K562 (cell line): Measurements from ENCODE around the gene LINGO4. TPM values are rescaled to one million over a fixed set of nuclear protein-coding genes. Genes with fewer than 3 reads are reported as not detected.

ENCODE experiments used
- ATAC-seq: fragments of 200-7000 bp; cut with Tn5 transposase; 3 replicates; pipeline ENCODE4 v1.9.1; 2020; ENCODE audit warnings: moderate library complexity
- BruUV-seq: library from RNA; stranded (reverse); fragments of 400-500 nt; replicated peaks from 2 replicates; lab custom pipeline; 2021; lab: Mats Ljungman, UMichigan
- CTCF ChIA-PET: fragments of 300-600 bp; formaldehyde crosslinking; extraction: SDS; loops from one replicate; lab custom pipeline; 2021; ENCODE audit warnings: low intra/inter-chr PET ratio; lab: Yijun Ruan, JAX
- POLR2A ChIA-PET: fragments of 300-600, 350-650 bp; sonication (Branson Sonifier 250); formaldehyde crosslinking; extraction: SDS; loops from one replicate; lab custom pipeline; 2021; ENCODE audit warnings: antibody characterized with exemption, inconsistent platforms; lab: Yijun Ruan, JAX
- DNase-seq, 4 experiments: peaks; one replicate each; pipeline versions ENCODE4 v3.0.0 to v3.0.0-alpha.2; 2011 to 2018; ENCODE audit warnings: low spot score in 3 of 4, mixed read lengths in 3 of 4; ENCODE audit errors: extremely low read depth in 1 of 4
- FAIRE-seq: peaks from 2 replicates; lab custom pipeline; 2011; peaks lifted over from hg19 to GRCh38; lab: Jason Lieb, UNC
- H2AFZ ChIP-seq: 2 replicates; pipeline ENCODE4 v1.6.0; 2011; ENCODE audit warnings: low read depth, low read length, control low read depth, inconsistent platforms
- H3K27ac ChIP-seq: fragments of 200-600 bp; 3 replicates; pipeline ENCODE4 v1.8.0; 2011; ENCODE audit warnings: low read depth, mild to moderate bottlenecking, control low read depth, inconsistent platforms, low read length, moderate library complexity, mixed read lengths; ENCODE audit errors: extremely low read depth
- H3K27me3 ChIP-seq, 2 experiments: fragments of 300-600 bp in 1 of 2; 2 replicates in 1 of 2; 3 replicates in 1 of 2; pipeline versions ENCODE4 v1.6.0 to v1.8.0; 2011; ENCODE audit warnings: inconsistent platforms in 2 of 2, low read length in 2 of 2, mild to moderate bottlenecking in 1 of 2, mixed read lengths in 1 of 2, moderate library complexity in 1 of 2; ENCODE audit not compliant: control insufficient read depth in 2 of 2, insufficient read depth in 2 of 2
- H3K36me3 ChIP-seq: fragments of 300-600 bp; 3 replicates; pipeline ENCODE4 v1.8.0; 2011; ENCODE audit warnings: mild to moderate bottlenecking, low read length, inconsistent platforms; ENCODE audit not compliant: control insufficient read depth, insufficient read depth
- H3K4me1 ChIP-seq, 2 experiments: fragments of 200-600 bp in 1 of 2; replicated peaks in 1 of 2; 2 replicates in 1 of 2; 3 replicates in 1 of 2; pipeline versions ENCODE4 v1.5.1 to v1.8.0; 2011; ENCODE audit warnings: inconsistent platforms in 2 of 2, low read length in 2 of 2, mild to moderate bottlenecking in 1 of 2, mixed read lengths in 1 of 2, moderate library complexity in 1 of 2; ENCODE audit not compliant: control insufficient read depth in 2 of 2, insufficient read depth in 2 of 2
- H3K4me2 ChIP-seq: 2 replicates; pipeline ENCODE4 v1.6.1; 2011; ENCODE audit warnings: low read length, control low read depth, inconsistent platforms, mixed read lengths; ENCODE audit not compliant: insufficient read depth
- H3K4me3 ChIP-seq: fragments of 200-600 bp; sonication (generic), shearing (Covaris generic); 2 replicates; pipeline ENCODE4 v1.5.1; 2016; ENCODE audit warnings: control low read depth, inconsistent platforms
- H3K79me2 ChIP-seq: fragments of 200-600 bp; 3 replicates; pipeline ENCODE4 v1.8.0; 2011; ENCODE audit warnings: low read length, inconsistent platforms; ENCODE audit not compliant: control insufficient read depth, insufficient read depth
- H3K9ac ChIP-seq, 2 experiments: 2 replicates each; pipeline versions ENCODE4 v1.6.0 to v1.6.1; 2011; ENCODE audit warnings: low read depth in 2 of 2, low read length in 2 of 2, control low read depth in 1 of 2, inconsistent platforms in 1 of 2, mild to moderate bottlenecking in 1 of 2, mixed read lengths in 1 of 2; ENCODE audit not compliant: insufficient read depth in 1 of 2
- H3K9me1 ChIP-seq: one replicate; pipeline ENCODE4 v1.6.0; 2011; ENCODE audit warnings: inconsistent platforms, mild to moderate bottlenecking, low read length, moderate library complexity; ENCODE audit not compliant: control insufficient read depth, insufficient read depth
- H3K9me3 ChIP-seq: replicated peaks from 2 replicates; pipeline ENCODE4 v1.5.1; 2011; ENCODE audit warnings: low read depth, low read length, inconsistent platforms; ENCODE audit not compliant: control insufficient read depth, insufficient read depth
- H4K20me1 ChIP-seq: replicated peaks from 2 replicates; pipeline ENCODE4 v1.6.1; 2011; ENCODE audit warnings: low read length, inconsistent platforms, mixed read lengths; ENCODE audit not compliant: control insufficient read depth, insufficient read depth
- CEBPG ChIP-seq, 3 experiments: fragments of 200-800 bp in 1 of 3; sonication (Bioruptor generic) in 1 of 3; sonication (generic) in 1 of 3; formaldehyde crosslinking in 1 of 3; IDR thresholded peaks in 2 of 3; conservative IDR thresholded peaks in 1 of 3; 2 replicates each; pipeline versions ENCODE4 v1.6.1 to v1.8.0; 2016 to 2022; ENCODE audit warnings: missing compliant biosample characterization in 2 of 3, missing genetic modification characterization in 2 of 3, mild to moderate bottlenecking in 1 of 3, missing genetic modification reagents in 1 of 3
- NBN ChIP-seq: fragments of 450-650 bp; IDR thresholded peaks from 2 replicates; pipeline ENCODE4 v1.6.1; 2016; ENCODE audit warnings: low read depth, mild to moderate bottlenecking
- RHOXF2B ChIP-seq: fragments of 250-450 bp; sonication (Bioruptor Pico); conservative IDR thresholded peaks from 2 replicates; pipeline ENCODE4 v1.5.1; 2021
- WGBS: fragments of 100-300 bp; shearing (Covaris generic); methylation state at CpG from one replicate; pipeline ENCODE4 v1.1.6; 2016; ENCODE audit warnings: low coverage, mixed read lengths; ENCODE audit not compliant: insufficient coverage; ENCODE audit errors: missing lambda C conversion rate; 5-methylcytosine and 5-hydroxymethylcytosine counted together
- in situ Hi-C: fragments of 300-500 bp; cut with MboI; formaldehyde crosslinking; loops from 4 replicates; pipeline ENCODE4 v1.15.0; 2018; ENCODE audit warnings: inconsistent platforms, mixed read lengths
- intact Hi-C: fragments of 100-400 bp; cut with micrococcal nuclease; formaldehyde crosslinking; loops from 2 replicates; pipeline ENCODE4 v1.14.2; 2022
- polyA plus RNA-seq, 8 experiments: library from polyadenylated mRNA; depleted of rRNA in 4 of 8; stranded (reverse) in 5 of 8; unstranded in 3 of 8; fragments of >200 nt; fragmentation: Nextera tagmentation in 2 of 8; fragmentation: Illumina TruSeq in 1 of 8; extraction: Ambion mirVana in 2 of 8; extraction: Trizol in 1 of 8; gene quantifications; 2 replicates each; pipeline versions ENCODE4 v1.2.1 to v1.2.3, GENCODE V29; 2011 to 2014; ENCODE audit warnings: inconsistent platforms in 1 of 8, missing spikeins in 1 of 8
- total RNA-seq, 7 experiments: library from RNA; depleted of rRNA in 6 of 7; stranded (reverse); fragments of >200 nt in 6 of 7; fragmentation: Illumina TruSeq in 2 of 7; extraction: Trizol in 2 of 7; gene quantifications; 2 replicates each; pipeline versions ENCODE4 v1.2.1 to v1.2.3, GENCODE V29; 2011 to 2021; ENCODE audit warnings: low replicate concordance in 1 of 7
- TF ChIP-seq, protein P1 (sequence below): fragments of 450-650 bp; IDR thresholded peaks from 2 replicates; pipeline ENCODE4 v1.6.1; 2016; ENCODE audit warnings: low read depth, mild to moderate bottlenecking, moderate library complexity

The LINGO4 gene
- total and polyA plus RNA-seq, 9 of the 15 experiments (the other 6 are each of a cell fraction or from before 2014, with no cell fraction given) = not detected

DNA sequence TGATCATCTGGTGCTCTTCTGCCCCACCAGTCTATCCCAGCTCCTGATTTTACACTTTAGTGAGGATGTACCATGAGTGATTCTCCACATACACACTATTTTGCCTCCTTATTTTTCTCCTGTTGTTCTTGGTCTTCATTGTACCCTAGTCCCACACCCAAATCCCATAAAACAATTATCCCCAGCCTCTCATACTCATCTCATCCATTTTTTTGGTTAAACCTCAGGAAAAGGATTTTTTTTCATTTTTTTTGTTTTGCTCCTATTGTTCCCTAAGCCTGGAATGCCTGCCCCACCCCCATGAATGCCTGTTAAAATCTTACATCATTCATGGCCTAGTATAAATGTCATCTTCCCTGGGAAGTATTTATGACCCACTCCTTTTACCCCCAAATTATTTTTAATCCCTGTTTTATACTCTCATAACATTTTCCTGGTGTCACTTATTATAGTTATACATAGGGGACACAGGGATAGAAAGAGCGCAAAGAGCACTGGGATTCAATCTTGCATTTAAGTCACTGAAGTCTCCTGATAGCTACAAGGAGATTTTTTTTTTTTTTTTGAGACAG lies 4.9 kb upstream of the LINGO4 start:
- CTCF ChIA-PET = no interaction called here
- in situ Hi-C loops = no loop called here
- POLR2A ChIA-PET = interaction anchor here (0.9 kb wide), 1 partner anchor 550 kb away, joined by 3 read pairs; no protein-coding TSS in a partner anchor

More for the DNA sequence above, 4.9 kb upstream of the LINGO4 start:
- ATAC-seq (no peak), FAIRE-seq (no peak), DNase-seq (no peak)
- Histone ChIP-seq H3K4me1 (no peaks in the 10 kb centered on the region), H3K79me2 (no peaks in the 10 kb centered on the region), H3K9me3 (no peaks in the 10 kb centered on the region), H4K20me1 (peaks cover under 1% of the 10 kb centered on the region; the same call in 1 of the 2 replicates), H3K9ac (no peak overlapping the region), H3K4me3 (no peak overlapping the region), H3K9me1 (no peaks in the 10 kb centered on the region), H3K27ac (no peak overlapping the region), H3K36me3 (no peaks in the 10 kb centered on the region), H3K4me2 (no peak overlapping the region), H3K27me3 (peaks cover 53 to 74% of the 10 kb centered on the region in 2 experiments), H2AFZ (no peak overlapping the region)
- intact Hi-C loops = no loop called here
- TF ChIP-seq RHOXF2B (CRISPR knock-in tag) (no peak), CEBPG (CRISPR knock-in tag; IDR thresholded peaks at IDR 0.05) (no peak), CEBPG (tag; conservative IDR thresholded peaks at IDR 0.05 in 1 of 2, IDR thresholded peaks at IDR 0.05 in 1 of 2) (no peak), NBN (no peak)
- TF ChIP-seq, protein P1, sequence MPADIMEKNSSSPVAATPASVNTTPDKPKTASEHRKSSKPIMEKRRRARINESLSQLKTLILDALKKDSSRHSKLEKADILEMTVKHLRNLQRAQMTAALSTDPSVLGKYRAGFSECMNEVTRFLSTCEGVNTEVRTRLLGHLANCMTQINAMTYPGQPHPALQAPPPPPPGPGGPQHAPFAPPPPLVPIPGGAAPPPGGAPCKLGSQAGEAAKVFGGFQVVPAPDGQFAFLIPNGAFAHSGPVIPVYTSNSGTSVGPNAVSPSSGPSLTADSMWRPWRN = no peak
- 25% methylated on average over 1 of the region's 1 CpG for WGBS
- no TSS peak for BruUV-seq
